PFSK-1 (cell line): ENCODE data around the gene FMN1.

Source experiments
- POLR2AphosphoS5 ChIP-seq: IDR thresholded peaks from 2 replicates; pipeline ENCODE4 v1.6.1; 2012; ENCODE audit warnings: low read depth, mild to moderate bottlenecking, control low read depth, low read length, moderate library complexity
- TAF1 ChIP-seq: IDR thresholded peaks from 2 replicates; pipeline ENCODE4 v1.6.1; 2012; ENCODE audit warnings: low read length, control low read depth, borderline replicate concordance; ENCODE audit not compliant: insufficient read depth

- no peak for TF ChIP-seq TAF1
- TF ChIP-seq POLR2AphosphoS5, result no peak
Measured at GRCh38 chr15:32817577-32817976, 376.9 kb downstream of the FMN1 start.
